ENCODE measurements around the gene STKLD1. TPM values are rescaled to one million over a fixed set of nuclear protein-coding genes. Genes with fewer than 3 reads are reported as not detected.

STKLD1 gene
- total RNA-seq, 1 donor from 2014 or later, result 1.2 TPM

GRCh38 chr9:133335924-133336811 is 40.0 kb upstream of the STKLD1 start, which contains the start of gene SURF6:
Gene SURF6, minus strand, starts transcription at chr9:133336188. Its CDS starts 56 bp downstream, at chr9:133336132.
- peaks cover 44% of the 10 kb centered on the region for H3K36me3 ChIP-seq
- H3K4me1 ChIP-seq, result peaks cover 25% of the 10 kb centered on the region
- no peaks in the 10 kb centered on the region for H3K9me3 ChIP-seq
- no peaks in the 10 kb centered on the region for H3K27me3 ChIP-seq
- peak; percentile 5 for TF ChIP-seq CTCF (IDR thresholded peaks at IDR 0.05)
- DNase-seq, result peak; percentile 96
- intact Hi-C loops (cut with DNase I), result loop anchor here (10.0 kb wide), 1 partner anchor 151 kb away; no protein-coding TSS in a partner anchor
- H3K4me3 ChIP-seq, result peak within 1 kb of the TSS; percentile 94
- peak; percentile 97 for ATAC-seq
- peak within 1 kb of the TSS; percentile 81 for H3K27ac ChIP-seq

GRCh38 chr9:133339641-133340040 is 36.5 kb upstream of the STKLD1 start:
- H3K27me3 ChIP-seq, result no peaks in the 10 kb centered on the region
- H3K9me3 ChIP-seq, result no peaks in the 10 kb centered on the region
- no peak overlapping the region for H3K4me3 ChIP-seq
- TF ChIP-seq CTCF (IDR thresholded peaks at IDR 0.05), result no peak
- DNase-seq (no peak), ATAC-seq (no peak)
- H3K4me1 ChIP-seq, result peaks cover 18% of the 10 kb centered on the region
- no peak overlapping the region for H3K27ac ChIP-seq
- intact Hi-C loops (cut with DNase I), result loop anchor here (10.0 kb wide), 1 partner anchor 155 kb away; no protein-coding TSS in a partner anchor
- H3K36me3 ChIP-seq, result peaks cover 40% of the 10 kb centered on the region

- no peak overlapping the region for H3K4me3 ChIP-seq
- H3K9me3 ChIP-seq, result no peaks in the 10 kb centered on the region
- DNase-seq (no peak), ATAC-seq (peak; percentile 11)
- TF ChIP-seq CTCF (IDR thresholded peaks at IDR 0.05), result no peak
- H3K36me3 ChIP-seq, result peaks cover 45% of the 10 kb centered on the region
- H3K27ac ChIP-seq, result no peak overlapping the region
- intact Hi-C loops (cut with DNase I), result no loop called here
- H3K27me3 ChIP-seq, result no peaks in the 10 kb centered on the region
- H3K4me1 ChIP-seq, result peaks cover 12% of the 10 kb centered on the region
Measured at GRCh38 chr9:133340256-133340655, 35.9 kb upstream of the STKLD1 start.

GRCh38 chr9:133340916-133341315 is 35.2 kb upstream of the STKLD1 start:
- H3K4me1 ChIP-seq, result peaks cover 11% of the 10 kb centered on the region
- ATAC-seq, result no peak
- no peaks in the 10 kb centered on the region for H3K27me3 ChIP-seq
- H3K4me3 ChIP-seq, result no peak overlapping the region
- DNase-seq, result no peak
- peaks cover 51% of the 10 kb centered on the region for H3K36me3 ChIP-seq
- TF ChIP-seq CTCF (IDR thresholded peaks at IDR 0.05), result no peak
- intact Hi-C loops (cut with DNase I), result no loop called here
- H3K9me3 ChIP-seq, result no peaks in the 10 kb centered on the region
- H3K27ac ChIP-seq, result peak overlapping the region; percentile 60

- peak overlapping the region; percentile 60 for H3K27ac ChIP-seq
- no peaks in the 10 kb centered on the region for H3K27me3 ChIP-seq
- DNase-seq (peak; percentile 80), ATAC-seq (peak; percentile 83)
- peaks cover 51% of the 10 kb centered on the region for H3K36me3 ChIP-seq
- peak overlapping the region; percentile 11 for H3K4me3 ChIP-seq
- H3K4me1 ChIP-seq, result peaks cover 13% of the 10 kb centered on the region
- intact Hi-C loops (cut with DNase I), result no loop called here
- no peaks in the 10 kb centered on the region for H3K9me3 ChIP-seq
- TF ChIP-seq CTCF (IDR thresholded peaks at IDR 0.05), result no peak
Measured at GRCh38 chr9:133341369-133342068, 34.6 kb upstream of the STKLD1 start.

Measured in upper lobe of right lung (tissue), 1 donor.